ENCODE data around the gene SPEF2.

SPEF2 gene

DNA sequence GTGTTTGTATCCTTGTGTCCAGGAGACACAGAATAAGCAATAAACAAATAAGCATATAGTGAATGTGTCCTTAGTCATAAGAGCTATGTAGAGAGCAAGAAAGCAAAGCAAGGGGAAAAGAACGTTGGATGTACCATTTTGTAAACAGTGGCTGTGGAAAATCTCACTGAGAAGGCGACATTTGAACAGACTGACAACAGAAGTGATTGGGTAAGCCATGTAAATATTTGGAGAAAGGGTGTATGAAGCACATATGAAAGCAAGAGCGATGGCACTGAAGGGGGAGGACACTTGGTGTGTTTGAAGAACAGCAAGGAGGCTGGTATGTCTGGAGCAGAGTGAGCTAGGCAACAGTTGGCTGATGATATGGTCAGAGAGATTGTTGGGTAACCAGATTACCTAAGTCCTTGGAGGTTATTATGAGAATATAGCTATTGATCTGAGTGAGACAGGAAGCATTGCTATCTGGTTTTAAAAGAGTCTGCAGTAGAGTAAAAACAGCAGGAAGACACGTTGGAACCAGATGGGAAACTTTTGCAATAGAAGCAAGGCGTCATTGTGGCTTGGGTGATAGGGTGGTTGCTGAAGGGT lies 123.6 kb downstream of the SPEF2 start:
- DNase-seq = no peak

DNA sequence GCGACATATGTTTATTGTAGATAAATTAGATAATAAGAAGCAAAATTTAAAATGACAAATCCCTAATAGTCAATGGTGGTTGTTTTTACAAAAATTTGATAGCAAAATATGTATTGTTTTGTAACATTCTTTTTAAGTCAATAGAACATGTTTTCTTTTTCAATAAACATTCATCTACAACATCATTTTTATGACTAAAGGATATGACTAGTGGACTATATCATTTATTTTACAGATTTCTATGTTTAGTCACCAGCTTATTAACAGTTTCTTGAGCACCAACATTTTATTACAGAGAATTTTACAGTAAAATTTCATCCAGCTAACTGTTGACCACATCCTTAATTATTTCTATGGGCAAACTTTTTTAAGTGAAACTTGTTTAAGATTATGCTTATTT lies 124.3 kb downstream of the SPEF2 start:
- DNase-seq = no peak

DNA sequence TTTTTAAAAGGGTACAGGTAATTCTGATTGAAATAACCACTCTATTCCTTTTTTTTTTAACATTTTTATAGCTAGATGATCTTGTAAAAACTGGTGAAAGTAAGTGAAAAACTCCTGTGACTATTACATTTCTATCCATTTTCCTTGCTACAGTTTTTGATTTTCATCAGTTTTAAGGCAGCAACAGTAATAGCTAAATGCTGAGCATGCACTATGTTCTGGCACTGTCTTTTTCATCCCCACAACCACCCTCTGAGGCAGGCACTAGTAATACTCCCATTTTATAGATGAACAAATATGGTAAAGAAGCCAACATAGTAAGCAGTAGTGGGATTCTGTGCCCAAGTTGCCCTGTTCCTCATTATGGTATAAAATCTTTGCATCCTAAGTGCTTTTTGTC lies 126.0 kb downstream of the SPEF2 start:
- no peak for DNase-seq

DNA sequence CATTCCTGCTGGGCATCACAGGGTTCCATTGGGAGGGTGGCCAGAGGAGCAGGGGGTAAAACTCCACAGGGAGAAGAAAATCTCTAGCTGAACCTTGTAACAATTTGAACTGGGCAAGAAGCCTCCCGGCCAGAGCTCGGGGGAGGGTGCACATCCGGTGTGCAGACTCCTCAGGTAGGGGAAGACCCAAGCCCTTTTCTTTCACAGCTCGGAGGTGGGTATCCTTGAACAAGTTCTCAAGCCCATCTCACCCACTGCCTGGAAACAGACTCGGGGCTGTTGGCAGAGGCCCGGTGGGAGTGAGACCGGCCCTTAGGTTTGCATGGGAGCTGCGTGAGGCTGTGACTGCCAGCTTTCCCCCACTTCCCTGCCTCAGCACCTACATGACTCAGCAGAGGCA lies 127.5 kb downstream of the SPEF2 start:
- no peak for DNase-seq

DNA sequence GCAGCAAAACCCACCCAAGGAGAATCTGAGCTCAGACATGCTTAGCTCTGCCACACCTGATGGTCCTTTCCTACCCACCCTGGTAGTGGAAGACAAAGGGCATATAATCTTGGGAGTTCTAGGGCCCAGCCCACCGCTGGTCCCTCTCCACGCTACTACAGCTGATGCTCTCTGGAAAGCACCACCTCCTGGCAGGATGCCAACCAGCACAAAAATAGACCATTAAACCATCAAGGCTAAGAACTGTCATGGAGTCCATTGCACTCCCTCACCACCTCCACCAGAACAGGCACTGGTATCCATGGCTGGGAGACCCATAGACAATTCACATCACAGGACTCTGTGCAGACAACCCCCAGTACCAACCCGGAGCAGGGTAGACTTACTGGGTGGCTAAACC lies 128.0 kb downstream of the SPEF2 start:
- no peak for DNase-seq

DNA sequence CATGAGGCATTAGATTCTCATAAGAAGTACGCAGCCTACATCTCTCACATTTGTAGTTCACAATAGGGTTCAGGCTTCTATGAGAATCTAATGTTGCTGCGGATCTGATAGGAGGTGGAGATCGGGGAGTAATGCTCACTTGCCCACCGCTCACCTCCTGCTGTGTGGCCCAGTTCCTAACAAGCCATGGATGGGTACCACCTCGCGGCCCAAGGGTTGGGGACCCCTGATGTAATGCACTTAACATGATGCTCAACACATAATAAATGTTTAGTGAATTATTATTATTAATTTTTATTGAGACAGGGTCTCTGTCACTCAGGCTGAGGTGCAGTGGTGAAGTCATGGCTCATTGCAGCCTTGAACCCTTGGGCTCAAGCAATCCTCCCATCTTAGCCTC lies 134.3 kb downstream of the SPEF2 start:
- DNase-seq = no peak

DNA sequence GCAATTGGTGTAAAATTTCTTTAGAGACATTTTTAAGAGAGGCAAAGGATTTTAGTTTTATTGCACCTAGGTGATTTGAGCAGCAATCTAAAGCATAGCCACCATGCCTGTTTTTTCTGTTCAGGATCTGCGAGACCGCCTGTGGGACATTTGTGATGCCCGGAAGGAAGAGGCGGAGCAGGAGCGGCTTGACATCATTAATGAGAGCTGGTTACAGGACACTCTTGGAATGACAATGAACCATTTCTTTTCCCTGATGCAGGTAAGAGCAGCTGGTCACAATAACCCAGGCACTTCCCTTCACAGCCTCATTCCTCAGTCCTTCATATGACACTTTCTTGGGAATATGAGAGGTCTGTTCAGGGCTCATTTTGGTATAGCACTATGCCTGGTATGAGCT lies 135.8 kb downstream of the SPEF2 start:
- DNase-seq = no peak

DNA sequence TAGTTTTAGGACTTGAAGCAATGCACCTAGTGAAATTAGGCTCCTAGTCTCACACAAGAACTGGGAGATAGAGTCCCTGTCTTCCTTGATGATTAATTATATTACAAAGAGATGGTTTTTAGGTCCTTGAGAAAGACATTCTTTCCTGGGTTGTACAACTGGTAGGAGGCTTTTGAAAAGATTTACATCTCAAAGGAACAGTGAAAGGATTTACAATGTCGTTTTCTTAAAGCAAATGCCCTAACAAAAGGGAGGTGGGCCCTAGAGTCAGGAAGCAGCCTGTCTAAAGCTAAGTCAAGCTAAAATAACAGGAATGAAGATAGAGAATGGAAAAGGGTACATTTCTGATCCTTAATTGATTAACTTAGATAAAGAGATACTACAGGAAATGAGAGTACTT lies 136.8 kb downstream of the SPEF2 start:
- no peak for DNase-seq

DNA sequence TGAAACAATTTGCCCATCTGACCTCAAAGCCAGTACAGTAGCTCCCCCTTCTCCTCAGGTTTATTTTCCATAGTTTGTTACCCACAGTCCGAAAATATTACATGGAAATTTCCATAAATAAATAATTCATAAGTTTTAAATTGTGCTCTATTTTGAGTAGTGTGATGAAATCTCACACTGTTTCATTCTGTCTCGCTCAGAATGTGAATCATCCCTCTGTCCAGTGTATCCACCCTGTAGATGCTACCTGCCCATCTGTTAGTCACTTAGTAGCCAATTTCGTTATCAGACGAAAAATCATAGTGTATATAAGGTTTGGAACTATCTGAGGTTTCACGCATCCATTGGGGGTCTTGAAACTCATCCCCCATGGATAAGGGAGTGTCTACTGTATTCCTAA lies 138.3 kb downstream of the SPEF2 start:
- DNase-seq = no peak

DNA sequence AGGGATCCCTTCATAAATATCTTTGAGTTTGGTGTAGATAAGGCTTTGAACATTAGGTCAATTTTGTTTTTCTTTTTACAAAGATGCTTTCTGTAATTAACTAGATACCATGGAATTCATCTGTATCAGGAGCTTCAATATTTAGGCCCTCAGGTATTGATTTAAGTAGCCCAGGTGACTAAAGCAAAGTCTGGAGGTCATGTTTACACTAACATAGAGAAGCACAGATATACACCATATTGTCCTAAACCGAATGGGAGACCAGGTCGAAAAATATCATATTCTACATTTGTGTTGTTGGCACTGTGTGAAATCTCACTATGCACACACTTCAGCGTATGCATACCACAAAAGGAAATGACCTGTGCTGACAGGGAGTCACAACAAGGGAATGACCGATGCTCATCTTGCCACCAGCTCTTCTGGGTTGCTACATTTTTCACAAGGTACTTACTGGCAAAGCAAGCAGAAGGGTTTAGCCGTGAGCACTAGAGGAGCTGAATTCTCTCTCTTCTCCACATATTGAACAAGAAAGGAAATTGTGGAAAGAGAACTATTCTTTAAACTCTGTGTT lies 140.6 kb downstream of the SPEF2 start:
- no peak for DNase-seq

DNA sequence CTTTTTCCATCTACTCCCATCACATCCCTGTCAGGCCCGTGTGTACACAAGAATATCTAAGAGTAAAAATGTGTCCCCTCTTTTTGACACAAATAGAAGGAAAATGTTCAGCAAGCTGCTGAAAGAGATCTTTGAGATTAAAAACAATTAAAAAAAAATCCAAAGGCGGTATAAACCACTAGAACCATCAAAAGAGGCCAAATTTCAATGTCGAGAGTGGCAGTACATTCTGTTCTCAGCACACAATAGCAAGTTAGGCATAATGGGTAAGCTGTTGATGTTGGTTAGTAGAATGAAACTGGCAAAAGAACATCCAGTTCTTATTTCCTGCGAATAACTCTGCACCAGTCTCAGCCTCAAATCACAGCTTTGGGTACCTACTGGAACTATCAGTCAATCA lies 143.9 kb downstream of the SPEF2 start:
- no peak for DNase-seq

DNA sequence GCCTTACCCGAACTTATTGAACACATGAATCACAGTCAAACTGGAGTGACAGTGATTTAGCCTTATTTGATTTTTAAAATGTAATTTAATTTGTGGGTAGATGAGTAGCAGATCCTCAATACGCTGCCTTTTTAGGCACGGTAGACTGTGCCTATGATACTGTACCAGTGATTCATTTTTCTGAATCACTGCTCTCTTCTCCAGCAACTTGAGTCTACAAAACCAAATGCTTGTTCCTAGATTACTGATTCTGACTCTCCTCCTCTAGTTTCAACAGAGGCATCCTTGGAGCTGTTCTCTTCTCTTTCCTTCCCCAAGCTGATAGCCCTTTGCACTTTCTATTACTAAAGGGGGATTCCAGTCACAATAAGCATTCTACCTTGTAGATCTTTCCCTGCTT lies 144.7 kb downstream of the SPEF2 start:
- DNase-seq = no peak

DNA sequence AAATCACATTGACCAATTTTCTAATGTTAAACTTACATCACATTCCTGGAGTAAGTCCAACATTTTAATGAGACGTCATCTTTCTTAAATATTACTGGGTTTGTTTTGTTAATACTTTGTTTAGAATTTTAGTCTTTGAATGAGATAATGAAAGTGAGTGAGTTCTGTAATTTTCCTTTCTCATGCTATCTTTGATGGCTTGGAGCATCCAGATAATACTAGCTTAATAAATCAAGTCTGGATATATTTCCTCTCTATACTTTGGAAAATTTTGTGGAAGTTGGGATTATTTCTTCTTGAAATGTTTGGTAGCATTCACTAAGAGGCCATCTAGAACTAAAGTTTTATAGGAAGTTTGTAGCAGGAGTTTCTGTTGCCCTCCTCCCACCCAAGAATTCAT lies 148.3 kb downstream of the SPEF2 start:
- no peak for DNase-seq

DNA sequence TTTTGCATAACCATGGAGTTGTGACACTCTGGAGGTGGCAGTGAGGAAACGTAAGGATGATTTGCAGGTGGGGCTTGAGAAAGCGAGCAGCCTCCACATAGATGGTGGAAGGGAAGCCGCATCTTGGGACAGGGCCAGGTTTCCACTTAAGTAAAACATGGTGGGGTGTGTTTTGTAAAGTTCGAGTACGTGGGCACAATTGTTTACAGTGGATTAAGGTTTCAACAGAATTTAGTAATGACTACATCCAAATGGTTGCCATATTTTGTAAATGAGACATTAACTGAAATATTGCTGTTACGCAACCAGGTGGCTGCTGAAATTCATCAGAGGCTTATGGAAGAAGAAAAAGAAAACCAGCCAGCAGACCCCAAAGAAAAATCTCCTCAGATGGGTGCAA lies 153.6 kb downstream of the SPEF2 start:
- no peak for DNase-seq

DNA sequence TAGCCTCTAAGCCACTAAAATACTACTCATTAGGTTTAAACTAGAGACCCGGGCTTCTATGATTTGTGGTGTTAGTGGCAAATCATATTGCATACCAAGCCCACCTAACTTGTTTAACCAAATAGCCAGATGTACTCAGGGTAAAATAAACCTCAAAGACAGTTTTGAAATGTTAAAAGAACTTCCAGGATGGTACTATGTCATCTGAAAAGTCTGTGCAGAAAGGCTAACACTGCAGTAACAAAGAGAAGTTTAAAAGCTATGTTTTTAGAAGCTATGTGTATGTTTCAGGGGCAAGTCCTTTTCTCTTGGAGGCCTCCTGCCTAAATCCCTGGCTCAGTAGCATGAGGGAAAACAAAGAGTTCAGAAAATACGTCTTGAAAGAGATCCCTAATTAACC lies 154.2 kb downstream of the SPEF2 start:
- no peak for DNase-seq

DNA sequence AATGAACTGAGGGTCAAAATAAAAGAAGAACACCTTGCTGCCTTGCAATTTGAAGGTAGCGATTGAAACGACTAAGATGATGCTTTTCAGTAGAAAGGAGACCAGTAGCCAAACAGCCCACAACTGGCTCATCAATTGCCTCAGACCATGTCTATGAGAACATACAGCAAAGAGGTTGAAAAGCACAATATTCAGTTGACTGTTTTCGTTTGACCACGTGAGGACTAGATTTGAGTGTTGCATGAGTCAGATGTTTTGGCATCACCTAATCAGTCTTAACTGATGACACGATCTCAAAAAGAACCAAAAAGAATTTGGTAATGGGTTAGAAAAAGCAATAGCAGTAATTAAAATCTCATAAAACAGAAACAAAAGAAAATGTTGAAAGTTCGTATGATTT lies 156.3 kb downstream of the SPEF2 start:
- DNase-seq = no peak

DNA sequence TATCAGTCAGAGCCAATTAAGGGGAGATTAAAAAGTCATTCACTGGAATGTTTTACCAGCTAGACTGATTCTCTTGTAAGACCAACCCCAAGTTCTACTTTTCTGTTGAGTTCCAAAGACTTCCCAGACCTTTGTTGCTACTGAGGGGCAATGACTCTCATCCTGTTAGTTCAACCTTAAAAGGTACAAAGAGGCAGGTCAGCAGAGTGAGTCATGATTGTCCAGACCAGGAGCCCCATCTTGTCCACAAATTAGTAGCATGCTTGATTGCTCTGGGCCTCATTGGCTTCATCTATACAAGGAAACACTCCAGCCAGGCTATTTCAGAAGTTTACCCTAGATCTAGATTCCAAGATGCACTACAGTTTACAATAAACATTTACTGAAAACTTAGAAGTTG lies 159.1 kb downstream of the SPEF2 start:
- DNase-seq = no peak

DNA sequence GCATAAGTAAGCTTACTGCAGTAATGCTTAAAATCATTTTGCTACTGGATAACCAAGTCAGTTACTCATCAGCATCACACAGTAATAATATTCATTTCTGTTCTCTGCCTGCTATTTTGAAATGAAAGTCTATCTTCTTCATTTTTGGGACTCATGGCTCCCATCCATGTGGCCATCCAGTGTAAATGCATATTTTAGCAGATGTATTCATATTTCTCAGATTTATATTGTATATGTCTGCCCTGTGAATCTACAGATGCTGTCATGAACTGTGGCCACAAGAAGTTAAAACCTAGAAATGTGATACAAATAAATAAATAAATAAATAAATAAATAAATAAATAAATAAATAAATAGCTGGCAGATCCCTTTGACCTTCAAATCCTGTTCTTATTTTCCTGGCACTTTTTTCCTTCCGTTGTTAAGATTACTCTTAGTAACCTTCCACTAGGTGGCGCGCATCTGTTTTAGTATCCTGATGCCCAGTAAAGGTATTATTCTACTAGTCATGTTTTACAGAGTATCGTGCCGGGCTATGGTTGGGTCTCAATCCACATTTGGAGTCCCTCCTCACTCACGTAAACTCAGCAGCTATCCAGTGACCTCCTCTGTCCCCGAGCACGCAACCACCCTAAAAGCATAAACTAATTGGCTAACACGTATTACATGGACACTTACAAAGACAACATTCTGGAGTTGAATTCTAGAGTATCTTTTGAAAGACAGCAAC lies 159.9 kb downstream of the SPEF2 start:
- DNase-seq = peak; percentile 64

DNA sequence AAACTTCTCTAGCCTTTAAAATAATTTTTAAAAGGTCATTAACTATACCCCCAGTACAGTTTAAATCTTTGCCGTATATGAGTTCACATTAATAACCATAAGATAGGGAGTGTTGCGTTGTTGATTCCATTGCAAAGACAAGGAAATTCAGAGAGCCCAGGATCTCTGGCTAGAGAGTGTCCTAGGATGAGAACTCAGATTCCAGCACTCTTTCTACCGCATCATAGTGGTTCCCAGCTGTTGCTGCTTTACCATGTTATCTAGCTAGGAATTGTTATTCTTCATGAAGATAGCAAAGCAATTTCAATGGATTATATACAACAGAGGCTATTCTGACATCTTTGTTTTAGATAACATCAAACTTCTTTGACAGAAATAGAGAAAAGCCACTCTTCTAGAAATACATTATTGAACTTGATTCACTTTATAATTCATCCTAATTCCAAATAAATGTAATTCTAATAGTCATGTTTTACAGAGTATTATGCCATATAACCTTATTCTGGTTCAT lies 160.7 kb downstream of the SPEF2 start:
- no peak for DNase-seq

DNA sequence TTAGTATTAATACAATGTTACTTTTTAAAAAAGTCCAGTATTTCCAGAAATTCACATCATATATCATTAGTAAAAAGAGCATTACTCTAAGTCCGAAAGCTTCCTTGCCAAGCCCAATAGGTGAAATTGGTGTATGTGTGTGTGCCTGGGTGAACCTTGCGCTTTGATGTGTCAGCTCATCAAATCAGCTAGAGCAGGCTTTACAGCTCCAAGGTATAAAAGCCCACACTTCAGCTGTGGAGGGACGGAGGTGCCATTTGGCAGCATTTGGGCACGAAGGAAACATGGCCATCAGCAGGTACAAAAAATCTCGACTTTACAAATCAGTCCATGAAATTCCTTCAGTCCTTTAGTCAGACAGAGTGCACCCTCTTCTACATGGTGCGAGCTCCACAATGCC lies 162.6 kb downstream of the SPEF2 start:
- peak; percentile 56 for DNase-seq

DNA sequence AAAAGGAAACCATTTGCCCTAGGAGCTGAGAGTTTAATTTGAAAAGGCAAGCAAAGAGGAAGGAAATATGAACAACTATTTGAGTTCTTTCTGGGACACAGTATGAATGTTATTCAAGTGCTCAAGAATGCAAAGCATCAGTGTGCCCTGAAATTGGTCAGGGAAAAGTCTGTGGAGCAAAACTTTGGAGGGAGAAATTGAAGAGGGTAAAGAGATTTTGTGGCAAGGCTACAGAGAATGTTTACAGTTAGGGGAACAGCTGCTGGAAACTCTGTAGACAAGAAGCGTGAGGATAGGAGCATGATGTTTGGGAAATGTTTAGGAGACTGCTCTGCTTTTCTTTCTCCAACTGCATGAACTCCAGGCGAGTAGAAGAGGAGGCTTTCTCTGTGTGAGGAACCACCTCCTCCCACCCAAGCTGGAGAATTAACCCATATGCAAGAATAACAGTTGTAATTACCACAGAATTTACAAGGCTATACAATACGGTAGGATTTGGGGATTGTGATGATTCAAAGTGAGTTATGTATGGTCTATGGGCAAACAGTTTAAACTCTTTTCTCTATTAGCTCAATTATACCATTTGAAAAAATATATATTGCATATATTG lies 163.6 kb downstream of the SPEF2 start:
- DNase-seq = no peak

DNA sequence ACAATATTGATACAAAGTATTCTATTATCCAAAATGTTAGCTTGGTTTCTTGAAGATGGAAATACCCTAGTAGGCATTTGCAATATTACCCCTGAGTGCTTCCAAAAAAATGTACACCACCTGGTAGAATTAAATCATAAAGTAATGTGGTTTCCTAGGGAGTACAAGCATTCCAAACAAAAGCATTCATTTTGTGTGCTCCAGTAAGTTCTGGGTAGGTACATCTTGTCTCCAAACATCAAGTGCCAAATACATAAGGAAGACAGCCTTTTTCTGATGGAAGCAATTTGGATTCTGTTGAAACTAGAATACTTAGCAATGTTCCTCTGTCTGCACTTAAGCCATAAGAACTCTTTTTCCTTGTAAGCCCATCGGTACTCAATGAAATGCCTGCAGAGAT lies 165.9 kb downstream of the SPEF2 start:
- no peak for DNase-seq

DNA sequence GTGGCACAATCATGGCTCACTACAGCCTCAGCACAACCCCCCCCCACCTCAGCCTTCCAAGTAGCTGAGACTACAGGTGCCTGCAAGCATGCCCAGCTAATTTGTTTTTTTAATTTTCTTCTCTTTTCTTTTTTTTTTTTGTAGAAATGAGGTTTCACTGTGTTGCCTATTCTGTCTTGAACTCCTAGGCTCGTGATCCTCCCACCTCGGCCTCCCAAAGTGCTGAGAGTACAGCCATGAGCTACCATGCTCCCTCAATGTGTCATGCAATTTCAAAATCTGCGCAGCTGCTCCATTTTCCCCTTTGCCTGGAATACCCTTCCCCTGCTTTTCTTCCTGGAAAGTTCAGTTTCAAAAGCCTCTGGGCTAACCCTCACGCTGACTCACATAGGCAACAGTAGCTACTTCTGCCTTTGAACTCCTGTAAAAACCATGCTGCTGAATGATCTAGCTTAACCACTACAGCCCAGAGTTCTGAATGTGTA lies 168.0 kb downstream of the SPEF2 start:
- DNase-seq = peak; percentile 43

DNA sequence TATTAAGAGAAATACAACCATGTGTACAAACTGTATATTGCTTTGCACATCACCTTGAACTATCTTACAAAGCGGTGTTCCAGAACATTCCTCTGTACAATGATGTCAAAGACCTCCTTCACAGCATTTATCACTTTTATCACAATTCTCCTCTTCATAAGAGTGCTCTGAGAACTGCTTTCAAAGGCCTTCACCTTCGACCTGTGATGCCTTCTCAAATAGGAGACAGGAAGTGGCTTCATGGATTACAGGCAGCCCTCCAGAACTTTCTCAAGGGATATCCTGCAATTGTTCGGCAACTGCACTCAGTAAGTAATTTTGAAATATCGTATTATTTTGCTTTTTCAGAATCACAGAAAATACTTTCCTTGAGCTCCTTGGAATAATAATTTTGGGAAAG lies 171.1 kb downstream of the SPEF2 start:
- DNase-seq = no peak

Data from activated T-cell treated with anti-CD3 and anti-CD28 coated beads, Interleukin-2, amount 50 U/mL, for 1 hour (primary cell).